NCI-H2196 (cell line): ENCODE results near the gene CYP26C1.

Experiments
- DNase-seq: peaks from one replicate; lab custom pipeline; 2025; ENCODE audit not compliant: unreplicated experiment; lab: John Stamatoyannopoulos, UW

CYP26C1 gene

GRCh38 chr10:93063977-93064660 lies 3.5 kb downstream of the CYP26C1 start:
- DNase-seq = no peak

- no peak for DNase-seq
These were observed 4.5 kb downstream of the CYP26C1 start for GRCh38 chr10:93064874-93065660.

- no peak for DNase-seq
These were observed 5.3 kb downstream of the CYP26C1 start for GRCh38 chr10:93065675-93066543.

GRCh38 chr10:93066544-93066913 lies 5.9 kb downstream of the CYP26C1 start:
- no peak for DNase-seq

- DNase-seq = no peak
These were observed 7.1 kb downstream of the CYP26C1 start for GRCh38 chr10:93067443-93068365.

- peak; percentile 15 for DNase-seq
These were observed 8.0 kb downstream of the CYP26C1 start for GRCh38 chr10:93068411-93069244.

GRCh38 chr10:93069245-93069561 lies 8.6 kb downstream of the CYP26C1 start:
- no peak for DNase-seq

- no peak for DNase-seq
These were observed 10.0 kb downstream of the CYP26C1 start for GRCh38 chr10:93070378-93071176.

- no peak for DNase-seq
These were observed 10.5 kb downstream of the CYP26C1 start for GRCh38 chr10:93071177-93071472.

- peak; percentile 30 for DNase-seq
These were observed 11.2 kb downstream of the CYP26C1 start for GRCh38 chr10:93071674-93072224.

GRCh38 chr10:93072225-93072712 lies 11.7 kb downstream of the CYP26C1 start:
- DNase-seq = no peak

GRCh38 chr10:93072713-93073538 lies 12.3 kb downstream of the CYP26C1 start:
- no peak for DNase-seq

- no peak for DNase-seq
These were observed 13.0 kb downstream of the CYP26C1 start, which contains the start of gene CYP26A1 for GRCh38 chr10:93073539-93074146. Gene CYP26A1 (plus strand): TSS chr10:93073893. CDS start chr10:93073935, 42 bp downstream.

GRCh38 chr10:93074147-93074596 lies 13.6 kb downstream of the CYP26C1 start:
- no peak for DNase-seq

- no peak for DNase-seq
These were observed 14.2 kb downstream of the CYP26C1 start for GRCh38 chr10:93074597-93075368.
